HG02870 (cell line): ENCODE measurements around the gene MEX3A.
"Not testable (repeated sequence)": the region's sequence is repeated elsewhere in the genome, so short reads cannot be mapped to it uniquely, and the experiment has no call there.

Experiments used
- ATAC-seq: cut with Tn5 transposase; IDR thresholded peaks from one replicate; pipeline ENCODE4 v1.9.1; 2021; ENCODE audit warnings: mild to moderate bottlenecking, moderate library complexity; ENCODE audit not compliant: unreplicated experiment

MEX3A gene

GRCh38 chr1:156118177-156118868 lies 36.1 kb upstream of the MEX3A start:
- no peak for ATAC-seq

GRCh38 chr1:156117414-156118176 lies 35.3 kb upstream of the MEX3A start:
- ATAC-seq: no peak

- not testable (repeated sequence) for ATAC-seq
Observed at GRCh38 chr1:156116731-156117130, 34.5 kb upstream of the MEX3A start.

- no peak for ATAC-seq
Observed at GRCh38 chr1:156115514-156116374, 33.5 kb upstream of the MEX3A start.

GRCh38 chr1:156114919-156115513 lies 32.8 kb upstream of the MEX3A start:
- peak; percentile 7 for ATAC-seq

- peak; percentile 75 for ATAC-seq
Observed at GRCh38 chr1:156114101-156114918, 32.0 kb upstream of the MEX3A start, which contains the start of gene LMNA. Gene LMNA, plus strand, starts transcription at chr1:156114711. Its CDS starts 208 bp downstream, at chr1:156114919.

GRCh38 chr1:156113282-156113950 lies 31.2 kb upstream of the MEX3A start:
- no peak for ATAC-seq

- ATAC-seq: no peak
Observed at GRCh38 chr1:156112276-156113137, 30.2 kb upstream of the MEX3A start.

- ATAC-seq: no peak
Observed at GRCh38 chr1:156111355-156111962, 29.2 kb upstream of the MEX3A start.

GRCh38 chr1:156110252-156110651 lies 28.0 kb upstream of the MEX3A start:
- ATAC-seq: no peak

- ATAC-seq: no peak
Observed at GRCh38 chr1:156108664-156109241, 26.5 kb upstream of the MEX3A start.

- no peak for ATAC-seq
Observed at GRCh38 chr1:156108057-156108456, 25.8 kb upstream of the MEX3A start.

GRCh38 chr1:156106624-156107488 lies 24.6 kb upstream of the MEX3A start:
- no peak for ATAC-seq

GRCh38 chr1:156104861-156105832 lies 22.9 kb upstream of the MEX3A start:
- ATAC-seq: no peak

- ATAC-seq: no peak
Observed at GRCh38 chr1:156104065-156104810, 22.0 kb upstream of the MEX3A start.
